HepG2 (cell line): ENCODE results near the gene EMC9. TPM values are rescaled to one million over a fixed set of nuclear protein-coding genes. Genes with fewer than 3 reads are reported as not detected.

Experiments
- AKNA ChIP-seq: sonication (generic); formaldehyde crosslinking; IDR thresholded peaks from 2 replicates; pipeline ENCODE4 v1.4.0; 2020; ENCODE audit warnings: missing genetic modification reagents, borderline replicate concordance
- FOXM1 ChIP-seq: sonication (generic); formaldehyde crosslinking; IDR thresholded peaks from 2 replicates; pipeline ENCODE4 v1.5.0; 2020; ENCODE audit warnings: missing genetic modification reagents
- MXD3 ChIP-seq: IDR thresholded peaks from 2 replicates; pipeline ENCODE4 v1.6.1; 2016; ENCODE audit warnings: mild to moderate bottlenecking, missing biosample characterization, missing genetic modification reagents
- POLR2G ChIP-seq: fragments of 200-400 bp; formaldehyde crosslinking; IDR thresholded peaks from 2 replicates; pipeline ENCODE4 v1.6.1; 2018; ENCODE audit warnings: mild to moderate bottlenecking, low read depth, low read length, moderate library complexity
- PRDM15 ChIP-seq: sonication (generic); formaldehyde crosslinking; IDR thresholded peaks from 2 replicates; pipeline ENCODE4 v1.4.0; 2020; ENCODE audit warnings: missing genetic modification reagents
- REL ChIP-seq: sonication (generic); formaldehyde crosslinking; conservative IDR thresholded peaks from 2 replicates; pipeline ENCODE4 v1.8.0; 2022; ENCODE audit warnings: mild to moderate bottlenecking, missing genetic modification reagents, moderate library complexity
- ZNF205 ChIP-seq: IDR thresholded peaks from 2 replicates; pipeline ENCODE4 v1.6.1; 2018; ENCODE audit warnings: missing biosample characterization, missing genetic modification reagents
- ZNF33A ChIP-seq: sonication (generic); formaldehyde crosslinking; IDR thresholded peaks from 2 replicates; pipeline ENCODE4 v1.5.1; 2020; ENCODE audit warnings: missing genetic modification reagents, mild to moderate bottlenecking, moderate library complexity, borderline replicate concordance
- ZNF547 ChIP-seq: sonication (generic); formaldehyde crosslinking; IDR thresholded peaks from 2 replicates; pipeline ENCODE4 v1.5.1; 2020; ENCODE audit warnings: mild to moderate bottlenecking, missing genetic modification reagents
- ZNF572 ChIP-seq: sonication (generic); formaldehyde crosslinking; IDR thresholded peaks from 2 replicates; pipeline ENCODE4 v1.5.1; 2020; ENCODE audit warnings: mild to moderate bottlenecking, missing genetic modification reagents
- polyA plus RNA-seq, 8 experiments: library from polyadenylated mRNA; depleted of rRNA in 3 of 8; stranded (reverse) in 7 of 8; unstranded in 1 of 8; fragments of >200 nt; fragmentation: Illumina TruSeq in 4 of 8; extraction: Trizol in 4 of 8; gene quantifications; 2 replicates each; pipeline versions ENCODE4 v1.2.1 to v1.2.3, GENCODE V29; 2011 to 2016; ENCODE audit warnings: low read depth in 4 of 8, missing spikeins in 1 of 8, mixed read lengths in 1 of 8; ENCODE audit not compliant: insufficient read depth in 1 of 8
- total RNA-seq, 5 experiments: library from RNA; depleted of rRNA; stranded (reverse); fragments of >200 nt; fragmentation: Illumina TruSeq; extraction: Trizol; gene quantifications; 2 replicates each; pipeline ENCODE4 v1.2.3, GENCODE V29; 2016; ENCODE audit warnings: low read depth in 1 of 5
- TF ChIP-seq, protein P1 (sequence below): sonication (generic); formaldehyde crosslinking; IDR thresholded peaks from 2 replicates; pipeline ENCODE4 v1.5.0; 2020; ENCODE audit warnings: mild to moderate bottlenecking, missing genetic modification reagents
- TF ChIP-seq, protein P2 (sequence below): sonication (generic); formaldehyde crosslinking; IDR thresholded peaks from 2 replicates; pipeline ENCODE4 v1.9.0; 2021; ENCODE audit warnings: missing genetic modification reagents, mild to moderate bottlenecking, borderline replicate concordance
- TF ChIP-seq, protein P3 (sequence below): sonication (generic); formaldehyde crosslinking; conservative IDR thresholded peaks from 2 replicates; pipeline ENCODE4 v1.4.0; 2020; ENCODE audit warnings: missing genetic modification reagents

The EMC9 gene
- total and polyA plus RNA-seq, 2 of the 13 experiments (the other 11 are each of a cell fraction or from before 2014, with no cell fraction given) = 60.5 to 78.7 TPM

GRCh38 chr14:24115422-24116127, 25.8 kb downstream of the EMC9 start (continued):
- TF ChIP-seq, protein P1, sequence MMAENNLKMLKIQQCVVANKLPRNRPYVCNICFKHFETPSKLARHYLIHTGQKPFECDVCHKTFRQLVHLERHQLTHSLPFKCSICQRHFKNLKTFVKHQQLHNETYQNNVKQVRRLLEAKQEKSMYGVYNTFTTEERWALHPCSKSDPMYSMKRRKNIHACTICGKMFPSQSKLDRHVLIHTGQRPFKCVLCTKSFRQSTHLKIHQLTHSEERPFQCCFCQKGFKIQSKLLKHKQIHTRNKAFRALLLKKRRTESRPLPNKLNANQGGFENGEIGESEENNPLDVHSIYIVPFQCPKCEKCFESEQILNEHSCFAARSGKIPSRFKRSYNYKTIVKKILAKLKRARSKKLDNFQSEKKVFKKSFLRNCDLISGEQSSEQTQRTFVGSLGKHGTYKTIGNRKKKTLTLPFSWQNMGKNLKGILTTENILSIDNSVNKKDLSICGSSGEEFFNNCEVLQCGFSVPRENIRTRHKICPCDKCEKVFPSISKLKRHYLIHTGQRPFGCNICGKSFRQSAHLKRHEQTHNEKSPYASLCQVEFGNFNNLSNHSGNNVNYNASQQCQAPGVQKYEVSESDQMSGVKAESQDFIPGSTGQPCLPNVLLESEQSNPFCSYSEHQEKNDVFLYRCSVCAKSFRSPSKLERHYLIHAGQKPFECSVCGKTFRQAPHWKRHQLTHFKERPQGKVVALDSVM (CRISPR knock-in tag) = no peak
- no peak for TF ChIP-seq AKNA (CRISPR knock-in tag)
- TF ChIP-seq, protein P2, sequence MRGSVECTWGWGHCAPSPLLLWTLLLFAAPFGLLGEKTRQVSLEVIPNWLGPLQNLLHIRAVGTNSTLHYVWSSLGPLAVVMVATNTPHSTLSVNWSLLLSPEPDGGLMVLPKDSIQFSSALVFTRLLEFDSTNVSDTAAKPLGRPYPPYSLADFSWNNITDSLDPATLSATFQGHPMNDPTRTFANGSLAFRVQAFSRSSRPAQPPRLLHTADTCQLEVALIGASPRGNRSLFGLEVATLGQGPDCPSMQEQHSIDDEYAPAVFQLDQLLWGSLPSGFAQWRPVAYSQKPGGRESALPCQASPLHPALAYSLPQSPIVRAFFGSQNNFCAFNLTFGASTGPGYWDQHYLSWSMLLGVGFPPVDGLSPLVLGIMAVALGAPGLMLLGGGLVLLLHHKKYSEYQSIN = no peak
- no peak for TF ChIP-seq POLR2G
- TF ChIP-seq ZNF205 (CRISPR knock-in tag) = no peak
- no peak for TF ChIP-seq ZNF33A
- TF ChIP-seq MXD3 = no peak
- TF ChIP-seq PRDM15 (CRISPR knock-in tag) = 0 out of 2 replicates have a peak, but pooled peaks have one; percentile 64
- no peak for TF ChIP-seq REL
- TF ChIP-seq, protein P3, sequence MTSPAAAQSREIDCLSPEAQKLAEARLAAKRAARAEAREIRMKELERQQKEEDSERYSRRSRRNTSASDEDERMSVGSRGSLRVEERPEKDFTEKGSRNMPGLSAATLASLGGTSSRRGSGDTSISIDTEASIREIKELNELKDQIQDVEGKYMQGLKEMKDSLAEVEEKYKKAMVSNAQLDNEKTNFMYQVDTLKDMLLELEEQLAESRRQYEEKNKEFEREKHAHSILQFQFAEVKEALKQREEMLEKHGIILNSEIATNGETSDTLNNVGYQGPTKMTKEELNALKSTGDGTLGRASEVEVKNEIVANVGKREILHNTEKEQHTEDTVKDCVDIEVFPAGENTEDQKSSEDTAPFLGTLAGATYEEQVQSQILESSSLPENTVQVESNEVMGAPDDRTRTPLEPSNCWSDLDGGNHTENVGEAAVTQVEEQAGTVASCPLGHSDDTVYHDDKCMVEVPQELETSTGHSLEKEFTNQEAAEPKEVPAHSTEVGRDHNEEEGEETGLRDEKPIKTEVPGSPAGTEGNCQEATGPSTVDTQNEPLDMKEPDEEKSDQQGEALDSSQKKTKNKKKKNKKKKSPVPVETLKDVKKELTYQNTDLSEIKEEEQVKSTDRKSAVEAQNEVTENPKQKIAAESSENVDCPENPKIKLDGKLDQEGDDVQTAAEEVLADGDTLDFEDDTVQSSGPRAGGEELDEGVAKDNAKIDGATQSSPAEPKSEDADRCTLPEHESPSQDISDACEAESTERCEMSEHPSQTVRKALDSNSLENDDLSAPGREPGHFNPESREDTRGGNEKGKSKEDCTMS (CRISPR knock-in tag) = 0 out of 2 replicates have a peak, but pooled peaks have one; percentile 64
- TF ChIP-seq ZNF547 = no peak
- no peak; the same call in 1 of the 2 replicates for TF ChIP-seq ZNF572 (CRISPR knock-in tag)
- TF ChIP-seq FOXM1 (CRISPR knock-in tag) = no peak
